ENCODE data around the gene ARID1B.

The ARID1B gene

DNA sequence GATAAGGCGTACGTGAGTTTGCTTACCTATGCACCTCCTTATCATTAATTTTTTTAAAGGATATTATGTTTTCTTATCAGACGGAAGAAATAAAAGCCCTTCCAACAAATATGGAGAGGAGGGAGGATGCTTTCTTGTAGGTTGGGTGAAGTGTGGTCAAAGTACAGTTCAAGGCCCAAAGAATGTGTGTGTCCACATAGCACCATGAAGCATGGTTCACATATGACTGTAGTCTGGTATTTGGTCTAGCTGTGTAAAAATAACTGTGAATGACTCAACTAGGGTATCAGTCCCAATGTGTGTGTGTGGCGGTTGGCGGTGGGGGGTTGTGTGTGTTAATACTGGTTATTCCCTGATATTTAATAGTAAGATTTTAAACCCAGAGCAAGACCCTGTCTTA lies 333.4 kb downstream of the ARID1B start:
- FAIRE-seq (no peak), DNase-seq (ENCODE audit: insufficient read length, low spot score) (no peak)

DNA sequence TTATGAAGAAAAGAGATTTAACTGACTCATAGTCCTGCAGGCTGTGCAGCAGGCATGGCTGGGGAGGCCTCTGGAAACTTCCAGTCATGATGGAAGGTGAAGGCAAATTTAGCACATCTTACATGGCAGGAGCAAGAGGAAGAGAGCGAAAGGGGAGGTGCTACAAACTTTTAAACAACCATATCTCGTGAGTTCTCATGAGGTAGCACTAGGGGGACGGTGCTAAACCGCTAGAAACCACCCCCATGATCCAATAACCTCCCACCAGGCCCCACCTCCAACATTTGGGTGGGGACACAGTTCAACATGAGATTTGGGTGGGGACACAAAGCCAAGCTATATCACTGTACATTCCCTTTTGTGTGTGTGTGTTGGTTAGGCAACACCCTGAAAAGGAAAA lies 336.2 kb downstream of the ARID1B start:
- FAIRE-seq (no peak), DNase-seq (ENCODE audit: insufficient read length, low spot score) (no peak)

DNA sequence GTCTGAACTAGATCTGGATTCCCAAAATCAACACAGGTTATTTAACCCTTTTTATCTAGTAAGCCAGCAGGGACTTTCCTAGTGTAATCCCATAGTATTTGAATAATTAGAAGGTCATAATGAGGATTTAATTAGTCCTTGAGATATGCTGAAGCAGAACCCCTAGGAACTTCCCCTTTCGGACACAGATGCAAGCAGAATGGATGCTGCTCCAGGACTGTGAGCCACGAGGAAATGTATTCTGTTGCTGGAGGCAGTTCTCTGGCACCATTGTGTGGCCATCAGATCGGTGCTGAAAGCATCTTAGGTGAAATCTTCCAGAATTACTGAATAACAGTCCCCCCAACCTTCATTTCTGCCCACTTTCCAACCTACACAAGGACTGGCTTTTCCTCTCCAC lies 339.2 kb downstream of the ARID1B start:
- no peak for FAIRE-seq
- no peak for DNase-seq (ENCODE audit: insufficient read length, low spot score)

DNA sequence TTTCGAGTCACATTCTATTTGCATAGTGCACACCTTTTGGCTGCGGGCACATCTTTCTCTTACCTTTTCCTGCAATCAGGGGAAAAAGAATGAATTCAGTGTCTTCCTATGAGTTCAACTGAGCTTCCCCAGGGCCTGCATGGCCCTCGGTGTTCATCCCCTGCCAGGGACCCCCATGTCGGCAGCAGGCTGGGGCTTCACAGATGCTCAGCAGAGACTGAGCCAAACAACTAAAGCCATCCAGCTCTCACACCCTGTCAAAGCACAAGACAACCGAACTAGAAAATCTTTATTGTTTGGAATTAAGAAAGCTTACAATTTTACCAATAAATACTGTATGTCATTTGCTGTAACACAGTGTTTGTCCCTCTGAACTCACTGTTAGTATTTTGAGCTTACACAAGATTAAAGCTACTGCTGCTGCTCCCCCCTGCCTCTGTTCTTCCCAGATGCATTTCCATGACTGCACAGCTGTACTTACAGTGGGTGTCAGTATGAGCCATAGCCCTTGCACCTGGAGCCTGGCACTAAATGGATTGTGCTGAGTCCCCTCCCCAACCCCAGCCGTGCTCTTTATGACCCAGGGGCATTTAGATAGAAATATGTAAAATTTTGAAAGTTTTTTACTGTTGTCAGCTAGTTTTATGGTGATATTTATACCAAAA lies 340.4 kb downstream of the ARID1B start:
- no peak for DNase-seq (ENCODE audit: insufficient read length, low spot score)
- FAIRE-seq, result no peak

DNA sequence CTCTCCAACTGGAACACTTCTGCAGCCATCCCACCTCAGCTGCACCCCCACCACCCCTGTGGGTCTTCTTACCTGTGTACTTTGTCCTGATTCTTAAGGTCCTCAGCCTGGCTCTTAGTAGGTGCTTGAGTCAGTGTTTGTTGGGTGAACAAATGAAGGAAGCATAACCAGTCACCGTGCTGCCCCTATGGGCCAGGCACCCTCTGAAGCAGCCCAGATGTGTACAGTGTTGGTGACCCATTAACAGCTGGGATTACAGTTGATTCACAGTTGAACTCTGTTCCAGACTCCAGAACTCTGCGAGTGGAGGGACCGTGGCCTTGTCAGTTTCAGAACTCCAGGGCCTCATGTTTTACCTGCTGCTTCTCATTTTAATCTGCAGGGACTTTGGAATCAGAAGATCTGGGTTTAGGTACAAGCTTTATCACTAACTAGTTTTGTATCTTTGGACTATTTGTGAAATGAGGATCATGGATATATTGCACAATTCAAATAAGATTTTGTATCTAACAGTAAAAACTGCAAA lies 342.4 kb downstream of the ARID1B start:
- DNase-seq (ENCODE audit: insufficient read length, low spot score), result no peak
- FAIRE-seq, result no peak

DNA sequence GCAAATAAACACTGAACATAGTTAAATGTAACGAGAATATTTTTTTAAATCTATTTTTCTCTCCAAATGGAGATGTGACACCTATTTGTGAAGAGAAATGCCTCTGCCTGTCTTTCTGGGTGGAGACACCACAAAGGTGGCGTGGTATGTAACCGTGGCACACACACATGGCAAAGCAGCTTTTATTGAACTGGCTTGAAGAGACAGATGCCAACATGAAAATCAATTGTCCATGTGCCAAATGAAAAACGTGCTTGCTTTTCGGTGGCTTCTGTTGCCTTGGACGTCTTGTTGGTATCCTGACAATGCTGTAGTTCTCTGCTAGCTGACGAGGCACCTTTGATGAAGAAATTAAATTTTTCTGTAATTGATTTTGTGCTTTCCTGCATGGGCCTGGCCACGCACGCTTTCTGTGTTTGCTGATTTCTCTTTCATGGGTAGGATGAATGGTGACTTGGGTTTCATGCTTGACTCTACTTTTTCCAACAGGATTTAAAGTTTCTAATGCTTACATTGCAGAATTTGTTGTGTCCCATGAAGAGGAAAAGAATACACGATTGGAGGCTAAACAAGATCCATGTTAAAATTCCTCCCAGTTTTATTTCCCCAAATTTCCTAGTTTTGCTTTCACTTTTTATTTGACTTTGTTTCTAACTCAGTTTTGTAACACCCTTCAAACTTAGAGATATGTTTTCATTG lies 343.5 kb downstream of the ARID1B start:
- DNase-seq (ENCODE audit: insufficient read length, low spot score) (no peak), FAIRE-seq (no peak)

DNA sequence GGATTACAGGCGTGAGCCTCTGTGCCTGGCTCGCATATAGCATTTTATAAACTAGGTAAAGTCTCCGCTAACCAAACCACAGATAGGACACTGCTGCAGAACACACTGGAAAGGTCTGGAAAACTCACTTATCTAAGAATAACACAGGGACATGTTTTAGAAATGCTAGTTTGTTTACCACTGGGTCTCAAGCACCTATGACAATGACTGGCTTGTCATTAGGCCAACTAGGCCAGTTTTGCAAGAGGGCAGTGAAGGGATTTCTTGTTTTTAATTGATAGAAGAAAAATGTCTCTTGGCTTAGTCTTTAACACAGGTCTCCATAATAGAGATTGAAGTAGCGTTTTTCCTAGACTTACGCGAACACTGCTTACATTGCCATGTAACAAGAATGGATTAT lies 344.7 kb downstream of the ARID1B start:
- FAIRE-seq, result no peak

DNA sequence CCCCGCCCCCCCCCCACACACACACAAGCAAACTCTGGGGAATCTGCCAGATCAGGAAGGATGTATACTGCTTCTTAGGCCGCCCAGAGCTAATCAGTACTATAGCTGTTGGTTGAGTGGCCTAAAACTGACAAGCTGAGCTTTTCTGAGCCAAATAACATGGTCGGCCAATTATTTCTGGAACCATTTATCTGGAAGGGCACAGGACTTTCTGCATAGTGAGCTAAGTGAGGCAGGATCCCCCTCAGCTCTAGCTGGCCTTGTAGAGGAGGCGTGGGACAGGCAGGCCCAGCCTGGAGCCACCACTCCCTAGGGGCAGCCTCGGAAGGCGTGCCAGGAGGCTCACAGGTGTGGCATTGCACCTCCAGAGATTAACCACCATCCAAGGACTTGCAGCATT lies 346.1 kb downstream of the ARID1B start:
- no peak for FAIRE-seq
- no peak for DNase-seq (ENCODE audit: insufficient read length, low spot score)

More for the DNA sequence above, 344.7 kb downstream of the ARID1B start:
- no peak for DNase-seq (ENCODE audit: insufficient read length, low spot score)

DNA sequence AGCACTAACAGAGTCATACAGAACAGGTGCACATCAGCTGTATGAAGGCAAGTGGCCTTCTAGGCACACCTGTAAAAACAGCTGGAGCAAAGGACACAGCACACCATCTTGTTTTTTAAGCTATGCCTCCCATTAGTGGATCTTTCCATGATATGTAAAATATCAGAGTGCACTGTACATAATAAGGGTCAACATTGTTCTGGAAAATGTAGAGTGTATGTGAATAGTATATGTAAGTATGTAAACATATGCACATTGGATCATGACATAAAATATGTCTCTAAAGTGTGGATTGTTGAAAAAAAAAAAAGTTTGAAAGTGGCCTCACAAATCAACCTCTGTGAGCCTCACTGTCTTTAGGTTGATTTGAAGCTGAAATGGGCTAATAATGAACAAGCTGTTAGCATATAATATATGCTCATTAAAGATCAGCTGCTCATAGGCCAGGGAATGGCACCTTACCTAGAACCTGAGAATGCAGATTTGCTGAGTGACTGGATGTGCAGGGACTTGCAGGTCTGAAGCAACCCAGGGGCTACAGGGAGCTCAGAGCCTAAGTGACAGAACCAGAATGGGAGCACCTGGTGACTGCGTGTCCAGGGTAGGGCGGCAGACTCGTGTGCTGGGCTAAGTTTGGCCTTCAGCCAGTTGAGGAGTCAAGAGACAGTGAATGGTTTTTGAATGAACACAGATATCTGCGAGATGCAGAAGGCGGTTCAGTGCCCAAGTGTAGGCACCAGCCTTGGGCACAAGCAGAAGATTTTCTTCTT lies 347.5 kb downstream of the ARID1B start:
- no peak for DNase-seq (ENCODE audit: insufficient read length, low spot score)
- no peak for FAIRE-seq

DNA sequence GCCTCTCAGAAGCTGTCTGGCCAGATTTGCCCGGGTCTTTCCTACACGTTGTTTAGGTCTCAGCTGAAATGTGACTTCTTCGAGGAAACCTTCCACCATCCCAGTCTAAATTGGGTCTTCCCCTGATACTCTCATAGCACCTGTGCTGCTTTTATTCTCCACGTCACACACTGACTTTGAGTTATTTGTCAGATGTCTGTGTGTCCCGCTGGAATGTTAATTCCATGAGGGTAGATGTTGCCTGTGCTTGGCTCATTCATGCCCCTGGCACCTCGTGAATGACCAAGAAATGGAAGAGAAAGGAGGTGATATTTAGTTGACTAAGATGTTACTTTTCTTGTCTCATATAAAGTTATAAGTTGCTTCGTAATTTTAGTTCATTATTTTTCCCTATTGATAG lies 348.4 kb downstream of the ARID1B start:
- no peak for FAIRE-seq

DNA sequence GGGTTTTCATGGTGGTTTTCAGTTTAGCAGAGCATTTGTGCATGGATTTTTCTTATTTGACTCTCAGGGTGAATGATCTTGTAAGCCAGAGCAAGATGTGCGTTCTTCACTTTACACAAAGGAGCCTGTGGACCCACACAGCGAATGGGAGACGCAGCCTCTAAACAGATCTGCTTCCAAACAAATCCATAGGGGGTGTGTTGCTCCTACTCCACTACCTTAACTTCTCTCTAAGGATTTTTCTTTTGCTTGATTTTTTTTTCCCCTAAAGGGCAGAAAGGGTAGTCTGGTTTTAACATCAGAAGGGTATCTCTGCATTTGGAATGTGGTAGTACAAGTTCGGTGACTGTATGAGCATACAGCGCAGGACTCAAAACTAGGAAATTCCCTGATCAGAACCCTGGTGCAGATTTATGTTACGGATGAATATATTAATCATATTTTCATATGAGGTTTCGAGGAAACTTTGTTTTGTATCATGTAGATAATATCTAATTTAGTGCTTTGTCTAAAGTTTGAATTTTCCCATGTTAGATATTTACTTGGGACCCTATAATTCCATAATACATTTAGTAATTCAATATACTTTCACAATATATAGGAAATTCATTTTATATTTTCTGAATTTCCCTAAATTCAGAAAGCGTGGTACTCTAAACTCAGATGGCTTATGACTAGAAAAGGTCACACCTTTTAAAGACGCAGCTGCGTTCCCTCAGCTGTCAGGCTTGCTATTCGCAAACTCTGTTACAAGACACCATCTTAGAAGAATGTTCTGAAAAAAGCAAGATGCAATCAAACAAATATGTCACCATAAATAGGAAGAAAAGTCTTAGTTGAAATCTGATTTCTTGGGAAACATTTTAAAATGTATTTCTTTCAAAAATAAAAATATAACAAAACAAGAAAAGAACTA lies 349.3 kb downstream of the ARID1B start:
- FAIRE-seq (no peak), DNase-seq (ENCODE audit: insufficient read length, low spot score) (no peak)

More for the DNA sequence above, 348.4 kb downstream of the ARID1B start:
- DNase-seq (ENCODE audit: insufficient read length, low spot score), result no peak

DNA sequence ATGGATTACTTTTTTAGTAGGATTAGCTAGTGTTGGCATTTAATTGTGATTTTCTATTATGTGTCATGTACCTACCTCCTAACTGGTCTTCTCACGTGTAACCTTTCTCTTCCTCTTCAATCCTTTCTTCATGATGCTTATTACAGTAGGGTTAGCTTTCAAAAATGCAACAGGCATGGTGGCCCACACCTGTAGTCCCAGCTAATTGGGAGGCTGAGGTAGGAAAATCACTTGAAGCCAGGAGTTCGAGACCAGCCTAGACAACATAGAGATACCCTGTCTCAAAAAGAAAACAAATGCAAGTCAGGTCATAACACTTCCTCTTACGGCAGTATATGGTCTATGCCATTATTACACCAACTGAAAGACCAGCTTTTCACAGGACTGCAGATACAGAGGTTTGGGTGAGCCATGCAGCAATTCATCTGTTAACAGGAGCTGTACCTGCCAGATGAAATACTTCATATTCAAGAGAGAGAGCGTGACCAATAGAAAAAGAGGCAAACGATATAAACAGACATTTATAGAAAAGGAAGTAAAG lies 351.1 kb downstream of the ARID1B start:
- FAIRE-seq (no peak), DNase-seq (ENCODE audit: insufficient read length, low spot score) (no peak)

DNA sequence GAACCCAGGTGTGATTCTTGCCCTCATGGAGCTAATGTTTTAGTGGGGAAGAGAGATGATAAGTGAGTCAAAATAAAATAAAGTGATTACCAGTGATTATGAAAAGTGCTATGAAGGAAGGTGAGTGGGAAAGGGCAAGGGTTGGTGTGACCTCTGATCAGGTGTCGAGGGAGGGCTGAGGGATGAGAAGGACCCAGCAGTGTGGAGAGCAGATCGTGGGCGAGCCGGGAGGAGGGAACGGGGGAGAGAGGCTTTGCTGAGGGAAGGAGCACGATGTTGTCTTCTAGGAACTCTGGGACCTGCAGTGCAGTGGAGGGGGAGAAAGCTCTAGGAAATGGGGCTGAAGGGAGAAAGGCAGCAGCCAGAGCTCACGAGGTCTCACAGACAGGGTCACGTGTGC lies 354.1 kb downstream of the ARID1B start:
- no peak for FAIRE-seq

DNA sequence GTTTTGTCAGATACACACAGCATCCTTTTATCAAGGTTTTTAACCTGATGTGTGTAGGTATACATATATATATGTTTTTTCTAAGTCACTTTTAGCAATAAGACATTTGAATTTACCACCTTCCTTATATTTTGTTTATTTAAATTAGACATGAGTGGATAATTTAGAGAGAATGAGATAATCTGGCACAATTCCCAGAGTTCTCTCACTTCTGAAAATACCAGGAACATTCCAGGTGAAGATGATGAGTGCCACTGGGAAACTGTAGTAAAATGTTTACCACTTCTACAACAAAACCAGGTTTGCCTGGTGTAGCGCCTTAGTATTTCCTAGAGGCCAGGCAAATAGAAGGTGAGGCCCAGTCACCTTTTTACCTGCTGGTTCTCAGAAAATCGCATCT lies 356.7 kb downstream of the ARID1B start:
- no peak for FAIRE-seq
- no peak for DNase-seq (ENCODE audit: insufficient read length, low spot score)

More for the DNA sequence above, 354.1 kb downstream of the ARID1B start:
- DNase-seq (ENCODE audit: insufficient read length, low spot score), result no peak

DNA sequence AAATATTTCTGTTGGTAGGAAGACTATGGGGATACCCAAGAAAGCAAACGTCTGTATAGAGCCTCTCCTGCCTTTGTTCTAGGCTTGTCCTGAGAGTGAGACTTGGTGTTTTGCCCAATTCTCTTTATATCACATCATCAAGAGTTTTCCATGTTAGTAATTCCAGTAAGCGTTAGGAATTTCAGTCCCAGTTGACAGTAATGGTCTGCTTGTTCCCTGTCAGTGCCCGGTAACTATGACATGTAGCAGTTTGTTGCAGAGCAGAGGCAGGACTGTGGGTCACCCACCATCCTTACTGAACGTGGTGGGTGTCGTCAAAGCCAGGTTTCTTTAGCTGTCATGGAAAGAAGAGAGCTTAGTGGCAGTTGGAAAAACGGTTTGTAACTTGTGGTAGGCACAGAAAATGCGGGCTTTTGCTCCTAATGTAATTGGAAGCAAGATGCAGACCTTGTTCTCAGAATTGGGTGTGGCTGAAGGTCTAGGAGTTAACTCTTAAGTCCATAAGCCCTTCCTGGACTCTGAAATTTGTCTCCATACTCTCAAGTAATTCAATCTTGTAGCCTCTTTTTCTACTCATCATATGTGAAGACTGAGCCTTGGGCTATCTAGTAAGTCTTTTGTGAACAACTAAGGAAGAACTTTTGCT lies 357.3 kb downstream of the ARID1B start:
- no peak for FAIRE-seq
- no peak for DNase-seq (ENCODE audit: insufficient read length, low spot score)

DNA sequence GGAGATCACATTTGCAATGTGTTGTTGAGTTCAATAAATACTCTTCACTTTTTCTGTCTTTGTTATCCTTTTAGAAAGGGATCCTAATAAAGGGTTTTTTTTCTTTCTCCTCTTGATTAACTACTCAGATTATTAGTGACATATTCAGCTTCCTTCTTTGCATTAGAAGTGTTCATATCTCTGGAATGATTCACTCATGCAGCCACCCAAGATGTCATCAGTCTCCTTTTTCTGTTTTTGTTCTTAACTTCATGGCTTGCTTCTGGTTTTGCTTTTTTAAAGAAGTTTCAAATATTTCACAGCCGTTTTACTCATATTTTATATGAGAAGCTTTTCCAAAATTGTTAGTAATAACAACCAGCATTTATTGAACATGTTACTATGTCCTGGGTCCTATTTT lies 358.5 kb downstream of the ARID1B start:
- FAIRE-seq (no peak), DNase-seq (ENCODE audit: insufficient read length, low spot score) (no peak)

DNA sequence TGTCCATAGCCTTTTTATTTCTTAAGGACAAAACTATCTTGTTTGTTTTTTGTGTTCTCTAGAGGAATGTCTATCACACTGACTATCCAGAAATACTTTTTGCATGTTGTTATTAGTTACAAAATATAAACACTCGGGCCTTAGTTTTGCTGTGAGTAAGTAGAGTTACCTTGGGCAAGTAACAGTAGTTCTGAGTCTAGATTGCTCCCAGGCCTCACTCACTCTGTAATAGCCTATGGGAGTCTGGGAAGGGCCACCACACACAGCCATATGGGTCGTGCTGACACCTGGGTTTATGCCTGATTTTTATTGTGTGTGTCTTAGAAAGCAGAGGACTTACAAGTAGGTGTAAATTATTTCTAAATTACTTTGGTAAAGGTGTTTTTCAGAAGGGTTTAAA lies 360.3 kb downstream of the ARID1B start:
- DNase-seq (ENCODE audit: insufficient read length, low spot score) (no peak), FAIRE-seq (no peak)

DNA sequence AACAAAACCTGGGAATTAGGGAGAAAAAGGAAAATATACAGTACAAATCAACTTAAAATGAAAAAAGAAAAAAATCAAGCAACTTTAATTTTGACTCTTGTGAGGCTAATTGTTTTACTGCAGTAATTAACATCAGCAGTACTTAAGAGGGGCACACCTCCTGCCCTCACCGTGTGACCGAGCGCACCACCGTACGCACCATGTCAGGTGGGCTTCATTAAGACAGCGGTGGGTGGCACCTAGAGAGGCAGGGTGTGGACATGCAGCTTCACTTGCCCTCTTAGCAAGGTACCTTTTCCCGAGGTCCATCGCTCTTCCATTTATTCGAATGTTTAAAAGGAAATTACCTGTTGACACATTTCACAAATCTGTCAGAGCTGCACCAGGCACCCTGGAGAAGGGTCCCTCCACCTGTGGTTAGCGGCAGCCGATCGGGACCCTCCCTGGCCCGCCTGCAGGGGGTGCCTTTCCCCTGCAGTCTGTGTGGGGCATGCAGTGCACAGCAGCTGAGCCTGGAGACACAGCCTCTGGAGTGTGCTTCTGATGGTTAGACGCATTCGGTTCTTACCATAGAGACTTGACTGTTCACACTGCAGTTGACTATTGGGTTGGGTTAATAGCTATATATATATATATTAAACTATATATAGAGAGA lies 362.0 kb downstream of the ARID1B start:
- DNase-seq (ENCODE audit: insufficient read length, low spot score) (no peak), FAIRE-seq (no peak)

DNA sequence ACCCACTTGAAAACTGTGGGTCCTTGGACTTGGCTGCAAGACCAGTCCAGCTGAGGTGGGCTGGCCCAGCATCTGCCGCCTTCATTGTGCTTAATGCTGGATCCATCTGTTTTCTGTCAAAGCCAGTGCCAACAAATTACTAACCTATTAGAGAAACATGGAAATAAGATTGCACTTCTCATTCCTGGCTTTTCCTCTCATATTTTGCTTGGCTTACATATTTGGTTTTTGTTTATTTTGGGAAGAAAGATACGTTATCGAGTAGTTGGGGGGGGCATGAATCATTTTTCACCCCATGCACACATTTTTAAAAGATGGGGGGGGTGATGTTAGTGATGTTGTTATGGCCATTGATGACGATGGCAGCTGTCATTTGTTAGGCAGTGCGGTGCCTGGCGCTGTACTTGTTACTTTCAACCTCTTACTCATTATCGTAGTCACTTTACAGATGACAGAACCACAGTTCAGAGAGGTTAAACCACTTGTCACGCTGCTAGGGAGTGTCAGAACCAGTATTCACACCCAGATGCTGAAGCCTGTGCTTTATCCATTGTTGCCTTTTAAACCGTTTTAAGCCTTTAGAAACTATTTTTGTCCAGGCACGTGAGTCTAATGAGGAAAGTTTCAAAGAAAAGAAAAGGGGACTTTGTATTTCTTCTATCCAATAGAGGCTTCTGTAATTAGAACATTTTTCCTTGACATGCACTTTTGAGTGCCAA lies 366.2 kb downstream of the ARID1B start:
- no peak for DNase-seq (ENCODE audit: insufficient read length, low spot score)
- no peak for FAIRE-seq

All from GM19239 (cell line).